Measurements from ENCODE around the gene WNT11. TPM values are rescaled to one million over a fixed set of nuclear protein-coding genes. Genes with fewer than 3 reads are reported as not detected.
"Not testable (repeated sequence)": the region's sequence is repeated elsewhere in the genome, so short reads cannot be mapped to it uniquely, and the experiment has no call there.

Gene WNT11
- total RNA-seq, 1 experiment from 2014 or later = 0.98 TPM

DNA sequence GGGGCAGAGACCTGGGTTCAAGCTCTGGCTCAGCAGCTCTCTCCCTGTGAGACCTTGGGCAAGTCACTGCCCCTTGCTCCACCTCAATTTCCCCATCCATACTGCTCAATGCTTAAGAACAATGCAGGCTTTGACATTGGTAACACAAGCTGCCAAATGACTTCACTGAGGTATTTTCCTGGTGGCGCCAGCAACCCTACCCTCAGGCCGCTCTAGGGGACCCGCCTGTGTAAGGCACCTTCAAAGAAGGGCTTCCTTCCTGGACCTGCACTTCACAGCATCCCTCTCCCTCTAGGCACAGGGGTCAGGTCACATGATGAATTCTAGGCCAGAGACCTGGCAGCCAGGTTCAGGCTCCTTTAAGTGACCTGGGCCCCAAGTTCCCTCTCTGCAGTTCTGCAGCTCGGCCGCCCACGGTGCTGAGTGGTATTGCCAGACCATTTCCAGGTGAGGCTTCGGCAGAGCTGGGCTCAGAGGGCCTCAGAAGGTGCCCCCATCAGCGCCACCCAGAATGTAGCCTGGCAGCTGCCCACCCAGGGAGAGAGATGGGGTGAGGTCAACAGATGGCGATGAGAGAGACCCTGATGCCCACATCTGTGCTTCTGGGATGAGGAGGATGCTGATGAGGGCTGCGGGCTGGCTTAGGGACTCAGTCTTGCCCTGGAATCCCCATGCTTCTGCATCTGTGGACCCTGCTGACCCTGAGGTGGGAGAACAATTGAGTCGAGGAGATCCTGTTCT is 4.5 kb downstream of the WNT11 start:
- DNase-seq (ENCODE audit: low spot score) = no peak

DNA sequence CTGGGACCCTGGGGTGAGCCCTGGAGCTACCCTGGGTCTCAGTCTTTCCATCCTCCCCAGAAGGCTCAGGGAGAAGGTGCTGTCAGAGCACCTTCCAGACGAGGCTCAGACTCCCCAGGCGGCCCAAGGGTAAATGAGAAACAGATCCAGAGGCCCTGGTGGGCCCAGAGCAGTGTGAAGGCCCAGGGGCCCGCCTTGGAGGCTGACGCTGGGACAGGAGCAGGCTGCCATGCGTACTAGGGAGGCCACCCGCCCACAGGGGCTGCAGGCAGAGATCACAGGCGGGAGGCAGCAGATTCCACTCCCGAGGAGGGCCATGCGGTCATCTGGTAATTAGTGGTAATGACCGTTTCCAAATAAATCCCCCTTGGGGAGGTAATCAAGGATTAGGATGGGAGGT is 5.2 kb downstream of the WNT11 start:
- no peak for DNase-seq (ENCODE audit: low spot score)

DNA sequence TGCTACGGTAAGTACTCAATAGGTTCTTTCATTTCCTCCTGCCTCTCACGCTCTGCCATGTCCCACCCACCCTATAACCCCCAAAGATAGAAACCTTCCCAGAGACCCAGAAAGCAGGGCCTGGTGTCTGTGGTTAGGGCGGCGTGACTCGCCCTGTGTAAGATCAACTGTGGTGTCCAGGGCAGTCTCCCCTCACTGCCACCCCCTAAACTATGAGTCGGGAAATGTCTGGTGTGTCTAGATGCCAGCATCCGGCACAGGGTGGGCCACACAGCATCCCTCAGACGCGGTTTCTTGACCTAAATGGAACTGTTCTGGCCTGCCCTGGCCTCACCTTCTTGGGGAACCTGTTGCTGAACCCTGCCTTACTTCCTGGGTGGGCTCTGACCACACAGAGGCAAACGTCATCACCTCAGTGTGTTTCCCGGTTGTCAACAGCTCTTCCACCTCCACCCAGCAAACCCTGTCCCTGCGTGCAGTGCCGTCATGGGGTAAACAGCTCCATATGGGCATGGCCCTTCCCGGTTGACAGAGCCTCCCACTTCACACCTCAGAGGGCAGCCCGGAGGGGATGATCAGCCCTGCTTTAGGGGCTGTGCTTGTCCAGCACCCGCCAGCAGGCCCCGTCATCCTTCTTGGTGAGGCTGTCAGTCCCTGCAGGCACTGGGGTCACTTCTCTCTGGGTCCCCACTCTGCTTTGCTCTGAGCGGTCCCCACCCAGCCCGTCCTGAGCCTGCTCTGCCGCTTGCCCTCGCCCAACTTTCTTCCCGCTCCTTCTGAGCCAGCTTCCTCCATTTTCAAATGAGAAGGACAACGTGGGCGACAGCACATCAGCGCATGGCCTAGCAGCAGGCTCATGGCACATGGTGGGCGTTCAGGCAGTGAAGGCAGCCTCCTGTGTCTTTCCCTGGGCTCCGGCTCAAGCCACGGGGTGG is 6.0 kb downstream of the WNT11 start:
- DNase-seq (ENCODE audit: low spot score) = no peak

DNA sequence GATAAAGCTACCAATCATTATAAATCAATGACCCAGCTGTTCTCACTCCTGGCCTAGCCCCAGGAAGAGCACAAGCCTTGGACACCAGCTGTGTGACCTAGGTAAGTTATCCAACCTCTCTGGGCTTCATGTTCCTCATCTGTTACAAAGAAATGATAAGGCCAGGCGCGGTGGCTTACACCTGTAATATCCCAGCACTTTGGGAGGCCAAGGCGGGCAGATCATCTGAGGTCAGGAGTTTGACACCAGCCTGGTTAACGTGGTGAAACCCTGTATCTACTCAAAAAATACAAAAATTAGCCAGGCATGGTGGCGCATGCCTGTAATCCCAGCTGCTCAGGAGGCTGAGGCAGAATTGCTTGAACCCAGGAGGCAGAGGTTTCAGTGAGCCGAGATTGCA is 7.6 kb downstream of the WNT11 start:
- not testable (repeated sequence) for DNase-seq (ENCODE audit: low spot score)

DNA sequence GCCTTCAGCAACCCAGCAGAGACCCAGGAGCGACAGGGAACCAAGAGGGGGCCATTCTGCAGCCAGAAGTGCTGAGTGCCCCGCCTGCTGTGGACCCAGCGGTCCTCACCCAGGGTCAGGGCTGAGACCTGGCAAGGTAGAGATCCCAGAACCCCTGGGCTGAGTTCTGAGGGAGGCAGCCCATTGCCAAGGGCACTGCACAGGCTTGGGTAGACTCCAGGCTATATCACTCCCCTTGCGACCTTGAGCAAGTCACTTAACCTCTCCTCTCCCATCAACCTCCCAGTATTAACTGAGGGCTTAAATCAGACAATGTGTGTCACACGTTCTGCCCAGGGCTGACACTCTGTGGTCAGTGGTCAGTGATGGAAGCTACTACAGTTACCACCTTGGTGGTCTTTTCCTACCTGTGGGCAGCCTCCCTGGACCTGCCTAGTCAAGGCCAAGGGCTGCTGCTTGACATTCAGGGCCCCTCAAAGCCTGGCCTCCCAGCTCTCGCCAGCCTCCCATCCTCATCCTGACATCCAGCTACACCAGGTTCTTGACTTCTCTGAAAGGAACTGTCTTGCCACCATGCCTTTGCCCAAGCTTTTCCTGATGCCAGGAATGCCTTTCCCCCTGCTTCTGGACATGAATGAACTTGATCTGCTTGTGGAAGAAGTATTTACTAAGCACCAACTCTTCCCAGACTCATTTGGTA is 8.2 kb downstream of the WNT11 start:
- no peak for DNase-seq (ENCODE audit: low spot score)

DNA sequence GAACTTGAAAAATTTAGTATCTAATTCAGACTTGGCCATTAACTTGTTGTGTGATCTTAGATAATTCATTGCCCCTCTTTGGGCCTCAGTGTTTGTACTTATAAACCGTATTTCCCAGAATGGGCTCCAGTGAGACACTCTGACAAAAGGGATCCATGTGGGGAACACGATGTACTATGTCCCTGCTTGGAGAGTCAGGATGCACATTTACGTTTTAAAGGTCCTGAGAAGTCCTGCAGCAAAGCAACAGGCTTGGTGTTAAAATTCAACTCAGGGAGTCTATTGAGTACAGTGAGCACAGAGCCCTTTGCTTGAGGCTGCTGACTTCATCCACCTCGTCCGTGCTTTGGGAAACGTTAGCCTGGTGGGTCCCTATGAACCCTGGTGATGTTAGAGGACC is 9.0 kb downstream of the WNT11 start:
- no peak for DNase-seq (ENCODE audit: low spot score)

DNA sequence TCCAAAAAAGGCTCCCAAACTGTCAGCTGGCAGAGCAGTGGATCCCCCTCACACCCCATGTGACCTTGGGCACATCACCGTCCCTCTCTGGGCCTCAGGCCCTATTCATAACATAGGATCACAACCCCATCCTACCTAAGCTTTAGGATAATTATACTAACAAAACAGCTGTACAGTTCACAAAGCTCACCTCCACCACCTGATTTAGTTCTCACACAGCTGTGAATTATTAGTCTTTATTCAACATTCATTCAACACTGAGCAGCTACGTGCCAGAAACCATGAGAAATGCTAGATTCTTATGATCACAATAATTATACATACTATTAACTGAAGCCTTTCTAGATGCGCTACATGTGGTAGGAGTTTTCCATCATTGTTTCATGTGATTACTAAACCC is 9.5 kb downstream of the WNT11 start:
- DNase-seq (ENCODE audit: low spot score) = no peak

DNA sequence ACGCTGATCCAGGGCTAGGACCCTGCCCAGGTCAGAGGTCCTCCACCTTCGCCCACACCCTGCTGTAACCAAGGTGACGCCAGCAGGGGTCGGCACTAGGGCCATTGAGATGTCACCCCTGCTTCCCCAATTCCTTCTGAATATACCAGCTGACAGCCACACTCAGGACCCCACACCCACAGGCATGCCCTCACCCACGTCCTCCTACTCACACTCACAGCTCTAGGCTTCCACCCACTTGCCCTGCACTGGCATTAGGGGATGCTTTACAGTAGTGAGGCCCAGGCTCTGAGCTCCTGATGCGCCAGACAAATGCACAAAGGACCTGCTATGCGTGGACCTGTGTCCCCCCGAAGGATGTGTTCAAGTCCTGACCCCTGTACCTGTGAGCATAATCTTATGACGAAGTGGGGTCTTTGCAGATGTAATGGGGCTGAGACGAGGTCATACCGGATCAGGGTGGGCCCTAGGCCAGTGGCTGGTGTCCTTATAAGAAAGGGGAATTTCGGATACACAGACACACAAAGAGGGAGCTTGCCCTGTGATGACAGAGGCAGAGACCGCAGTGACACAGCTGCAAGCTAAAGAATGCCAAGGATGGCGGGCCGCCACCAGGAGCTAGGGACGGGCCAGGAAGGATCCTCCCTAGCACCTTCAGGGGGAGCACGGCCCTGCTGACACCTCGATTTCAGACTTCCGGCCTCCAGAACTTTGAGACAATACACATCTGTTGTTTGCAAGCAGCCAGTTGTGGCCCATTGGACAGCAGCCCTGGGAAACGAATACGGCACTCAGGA is 11.2 kb downstream of the WNT11 start:
- DNase-seq (ENCODE audit: low spot score) = no peak

DNA sequence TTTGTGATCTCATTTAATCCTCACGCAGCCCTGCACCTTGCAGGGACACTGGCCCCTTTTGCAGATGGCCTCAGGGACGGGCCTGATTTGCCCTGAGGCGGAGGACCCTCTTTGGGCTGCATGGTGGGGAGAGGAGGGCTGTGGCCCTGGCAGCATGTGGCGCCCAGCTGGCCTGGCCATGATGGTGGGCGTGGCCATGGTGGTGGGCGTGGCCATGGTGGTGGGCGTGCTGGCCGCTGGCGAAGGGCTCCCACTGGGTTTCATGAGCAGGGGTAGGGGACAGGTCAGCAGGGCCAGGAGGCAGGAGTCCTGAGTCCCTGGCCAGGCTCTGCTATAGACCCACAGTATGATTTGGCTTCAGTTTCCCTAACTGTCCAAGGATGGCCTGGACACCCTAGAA is 13.1 kb downstream of the WNT11 start:
- no peak for DNase-seq (ENCODE audit: low spot score)

DNA sequence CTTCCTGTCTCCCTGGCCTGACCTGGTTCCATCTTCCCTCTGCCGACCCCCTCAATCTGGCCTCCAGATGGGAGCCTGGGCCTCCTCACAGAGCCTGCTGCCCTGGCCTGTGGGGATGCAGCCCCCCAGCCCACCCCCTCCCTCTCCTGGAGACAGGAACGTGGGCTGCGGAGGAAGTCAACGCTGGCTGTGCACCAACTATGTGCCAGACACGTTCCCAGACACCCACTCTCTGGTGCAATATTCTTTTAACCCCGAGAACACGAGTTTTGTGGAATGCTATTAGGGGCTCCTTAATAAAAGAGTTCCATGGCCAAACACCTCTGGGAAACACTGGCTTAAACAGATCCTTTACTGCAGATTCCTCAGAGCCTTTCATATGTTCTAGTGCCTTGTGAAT is 15.9 kb downstream of the WNT11 start:
- DNase-seq (ENCODE audit: low spot score) = no peak

DNA sequence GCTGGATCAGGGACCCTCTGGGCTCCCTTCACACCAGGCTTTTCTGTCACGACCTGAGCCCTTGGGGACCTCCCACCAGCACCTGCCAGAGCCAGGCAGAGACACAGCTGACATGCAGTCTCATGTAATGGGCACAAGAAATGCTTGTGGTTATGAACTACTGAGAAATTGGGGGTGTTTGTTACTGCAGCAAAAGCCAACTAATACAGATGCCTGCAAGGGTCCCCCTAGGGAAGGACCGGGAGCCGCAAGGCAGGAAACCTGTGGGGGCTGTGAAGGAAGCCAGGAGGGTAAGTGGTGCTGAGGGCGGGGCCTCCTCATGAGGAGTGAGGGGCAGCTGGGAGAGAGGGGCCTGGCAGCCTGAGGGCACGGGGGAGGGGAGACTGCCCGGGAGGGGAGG is 16.6 kb downstream of the WNT11 start:
- no peak for DNase-seq (ENCODE audit: low spot score)

DNA sequence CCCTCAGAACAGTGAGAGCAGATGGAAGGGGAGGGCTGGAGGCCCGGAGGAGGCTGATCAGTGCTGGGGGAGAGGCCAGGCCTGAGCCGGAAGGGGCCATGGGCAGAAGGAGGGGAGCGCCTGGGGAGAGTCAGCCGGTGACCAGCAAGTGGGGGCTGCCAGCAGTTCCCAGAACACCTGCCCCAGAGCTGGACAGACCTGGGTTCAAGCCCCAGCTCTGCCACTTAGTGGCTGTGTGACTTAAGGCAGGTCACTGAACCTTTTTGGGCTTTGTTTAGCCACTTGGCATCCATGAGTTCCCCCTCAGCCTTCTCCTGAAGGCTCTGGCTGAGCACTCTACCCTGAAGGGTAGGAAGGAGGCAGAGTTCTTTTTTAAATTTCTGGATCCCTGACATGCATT is 17.4 kb downstream of the WNT11 start:
- no peak for DNase-seq (ENCODE audit: low spot score)

DNA sequence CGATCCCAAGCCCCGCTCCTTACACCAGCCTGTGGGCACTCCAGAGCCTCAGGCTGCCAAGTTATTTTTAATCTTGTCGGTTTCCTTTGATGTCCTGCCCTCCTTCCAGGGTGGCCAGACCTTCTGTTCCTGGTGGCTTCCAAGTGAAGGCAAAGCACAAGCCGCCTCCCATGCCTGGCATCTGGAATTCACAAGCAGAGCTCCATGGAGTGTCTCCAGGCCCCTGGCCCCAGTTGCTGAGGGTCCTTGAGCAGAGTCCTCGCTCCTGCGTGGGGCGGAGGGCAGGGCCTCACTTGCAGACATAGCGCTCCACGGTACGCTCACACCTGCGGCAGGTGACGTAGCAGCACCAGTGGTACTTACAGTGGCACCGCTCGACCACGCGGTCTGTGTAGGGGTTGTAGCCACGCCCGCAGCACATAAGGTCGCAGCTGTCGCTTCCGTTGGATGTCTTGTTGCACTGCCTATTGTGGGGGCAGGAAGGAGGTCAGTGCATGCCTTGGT is 19.5 kb downstream of the WNT11 start:
- DNase-seq (ENCODE audit: low spot score) = no peak

DNA sequence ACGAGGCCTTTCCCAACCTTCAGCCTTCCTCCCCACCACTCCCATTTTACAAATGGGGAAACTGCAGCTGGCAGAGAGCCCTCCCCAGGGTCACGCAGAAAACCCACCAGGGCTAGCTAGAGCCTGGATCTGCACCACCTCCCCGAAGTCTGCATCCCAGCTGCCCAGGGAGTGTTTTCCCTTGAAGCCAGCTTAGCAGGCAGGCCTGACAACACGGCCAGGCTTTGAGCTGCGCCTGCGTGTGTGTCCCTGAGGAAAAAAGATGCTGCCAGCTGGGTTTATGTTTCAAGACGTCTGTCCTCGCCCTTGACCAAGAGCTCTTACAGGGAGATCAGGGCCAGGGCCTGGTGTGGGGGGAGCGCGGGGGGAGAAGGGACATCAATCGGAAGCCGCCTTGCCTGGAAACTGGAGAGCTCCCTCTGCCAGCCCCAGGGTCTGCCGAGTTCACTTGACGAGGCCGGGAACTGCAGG is 20.3 kb downstream of the WNT11 start:
- DNase-seq (ENCODE audit: low spot score) = no peak

DNA sequence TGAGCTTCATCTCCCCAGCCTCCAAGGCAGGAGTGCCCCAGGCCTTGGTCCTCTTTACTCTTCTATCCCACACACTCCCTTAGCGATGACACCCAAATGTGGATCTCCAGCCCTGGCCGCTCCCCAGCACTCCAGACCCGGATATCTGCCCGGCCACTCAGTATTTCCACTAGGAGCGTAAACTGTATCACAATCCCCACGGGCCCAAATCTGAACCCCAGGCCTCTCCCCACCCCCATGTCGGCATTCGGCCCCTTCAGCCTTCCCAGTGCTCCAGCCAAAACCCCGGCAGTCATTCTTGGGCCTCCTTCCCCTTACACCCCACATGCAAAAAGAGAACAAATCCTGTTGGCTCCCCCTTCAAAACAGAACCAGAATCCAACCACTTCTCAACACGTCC is 20.8 kb downstream of the WNT11 start:
- no peak for DNase-seq (ENCODE audit: low spot score)

DNA sequence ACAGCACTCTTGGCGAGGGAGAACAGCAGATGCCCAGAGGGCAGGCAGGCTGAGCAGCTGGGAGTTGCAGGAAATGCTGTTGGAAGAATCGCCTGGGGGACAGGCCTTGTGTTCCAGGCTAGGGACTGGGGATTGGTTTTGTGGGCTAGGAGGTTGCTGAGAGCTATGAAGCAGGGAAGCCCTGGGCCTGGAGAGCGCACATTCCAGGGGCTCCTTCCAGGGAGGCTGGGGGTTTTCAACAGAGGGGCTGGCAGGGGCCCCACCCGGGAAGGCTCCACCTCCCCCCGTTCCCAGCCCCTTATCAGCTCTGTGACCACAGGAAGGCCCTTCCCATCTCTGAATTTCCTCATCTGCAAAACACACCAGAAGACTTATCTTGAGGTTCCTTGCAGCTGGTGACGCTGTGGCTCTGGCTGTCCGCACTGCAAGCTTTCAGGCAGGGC is 21.7 kb downstream of the WNT11 start:
- no peak for DNase-seq (ENCODE audit: low spot score)

DNA sequence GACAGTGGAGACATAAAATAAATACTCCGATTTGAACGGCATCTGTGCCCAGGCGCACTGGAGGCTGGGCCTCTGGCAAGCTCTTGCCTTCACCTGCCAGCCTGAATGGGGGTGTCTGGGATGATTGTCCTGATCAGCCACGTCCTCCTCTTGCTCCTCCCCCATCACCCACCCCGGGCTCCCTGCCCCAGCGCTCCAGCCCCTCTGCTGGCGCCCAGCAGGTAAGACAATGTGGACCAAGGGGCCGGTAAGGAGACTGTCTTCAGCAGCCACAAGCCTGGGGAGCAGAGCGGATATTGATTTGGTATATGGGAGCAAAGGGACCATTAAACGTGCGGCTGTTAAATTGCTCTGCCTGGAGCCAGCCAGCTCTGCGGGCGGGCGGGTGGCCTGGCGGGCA is 24.9 kb downstream of the WNT11 start:
- no peak for DNase-seq (ENCODE audit: low spot score)

DNA sequence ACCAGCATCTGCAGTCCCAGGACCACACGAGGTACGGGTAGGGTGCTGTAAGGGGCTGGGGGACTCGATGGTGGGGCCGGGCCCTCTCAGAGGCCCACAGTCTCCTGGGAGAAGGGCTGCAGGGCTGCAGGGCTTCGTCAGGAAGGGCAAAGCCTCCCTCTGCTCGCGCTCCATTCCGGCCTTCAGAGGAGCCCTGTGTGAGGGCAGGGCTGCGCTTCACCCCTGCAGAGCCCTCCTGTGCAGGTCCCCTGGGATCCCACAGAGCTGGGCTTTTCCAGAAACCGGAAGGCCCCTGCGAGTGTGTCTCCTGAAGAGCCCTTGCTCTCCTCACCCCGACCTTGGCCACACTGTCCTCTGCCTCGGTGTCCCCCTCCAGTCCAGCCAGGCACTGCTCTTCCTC is 27.2 kb downstream of the WNT11 start:
- no peak for DNase-seq (ENCODE audit: low spot score)

DNA sequence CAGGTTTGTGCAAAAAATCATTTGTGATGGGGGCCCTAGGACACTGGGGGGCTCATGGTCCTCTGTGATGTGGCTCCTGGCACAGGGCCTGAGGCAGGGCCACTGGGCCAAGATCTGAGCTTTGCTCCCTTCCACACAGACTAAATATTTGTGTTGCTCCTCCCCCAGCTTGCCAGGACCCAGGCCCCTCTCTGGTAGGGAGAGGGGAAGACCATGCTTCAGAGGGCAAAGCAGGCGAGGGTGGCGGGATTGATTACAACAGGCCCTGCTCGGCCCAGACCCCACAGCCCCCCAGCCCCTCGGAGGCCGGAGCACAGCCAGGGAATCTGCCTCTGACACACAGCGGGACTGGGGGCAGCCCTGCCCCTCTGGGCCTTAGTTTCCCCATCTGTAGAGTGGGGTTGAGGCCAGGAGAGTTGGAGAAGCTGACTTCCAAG is 29.0 kb downstream of the WNT11 start:
- DNase-seq (ENCODE audit: low spot score) = no peak

DNA sequence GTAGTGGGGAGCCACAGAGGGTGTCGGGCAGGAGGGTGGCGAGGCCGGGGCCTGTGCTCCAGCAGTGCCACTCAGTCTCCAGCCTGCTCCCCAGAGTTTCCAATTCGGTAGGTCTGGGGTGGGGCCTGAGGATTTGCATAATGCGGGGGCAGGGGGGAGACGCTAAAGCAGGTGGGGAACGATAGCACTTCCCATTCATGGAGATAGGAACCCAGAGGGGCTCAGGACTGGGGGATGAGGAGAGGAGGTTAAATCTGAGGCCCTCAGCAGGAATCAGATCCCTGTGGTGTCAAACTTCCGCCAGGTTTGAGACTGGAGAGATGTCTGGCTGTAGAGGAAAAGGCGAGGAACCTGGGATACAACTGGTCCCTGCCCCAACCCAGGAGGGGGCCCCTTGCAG is 29.8 kb downstream of the WNT11 start:
- no peak for DNase-seq (ENCODE audit: low spot score)

DNA sequence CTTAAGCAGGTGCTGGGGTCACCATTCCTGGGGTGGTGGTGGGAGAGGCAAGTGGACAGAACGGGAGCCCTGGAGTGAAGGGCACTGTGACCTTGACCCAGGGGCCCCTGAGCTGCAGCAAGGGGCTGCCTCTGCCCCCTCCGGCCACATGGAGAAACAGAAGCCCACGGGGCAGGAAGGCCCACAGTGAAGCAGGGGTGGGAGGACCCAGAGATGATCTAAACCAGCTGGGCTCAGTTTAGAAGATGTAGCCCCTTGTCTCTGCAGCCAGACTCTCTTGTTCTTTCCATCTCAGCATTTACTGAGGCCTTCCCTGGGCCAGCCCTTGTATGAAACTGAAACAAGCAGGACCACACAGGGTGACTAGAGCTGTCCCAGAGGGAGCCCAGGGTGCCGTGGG is 30.5 kb downstream of the WNT11 start:
- DNase-seq (ENCODE audit: low spot score) = no peak

All from A172 (cell line).